Lung (tissue), 12 donors: ENCODE measurements around the gene CEACAM16. TPM values are rescaled to one million over a fixed set of nuclear protein-coding genes. Genes with fewer than 3 reads are reported as not detected.
A peak's percentile ranks its signal among the peaks of the same experiment; 100 is the strongest.
"Not testable (repeated sequence)": the region's sequence is repeated elsewhere in the genome, so short reads cannot be mapped to it uniquely, and the experiment has no call there.

Experiments
- ATAC-seq: fragments of 200-7000 bp; cut with Tn5 transposase; one replicate; pipeline ENCODE4 v1.9.1; 2020; ENCODE audit warnings: moderate number of reproducible peaks; ENCODE audit not compliant: insufficient read depth, low FRiP score
- DNase-seq, 3 donors: peaks; one replicate each; pipeline ENCODE4 v3.0.0-alpha.2; 2013 to 2017
- H3K27ac ChIP-seq, 2 donors: one replicate each; pipeline ENCODE4 v1.5.1; 2013; ENCODE audit warnings: mild to moderate bottlenecking in 2 of 2, moderate library complexity in 2 of 2, control low read depth in 1 of 2, inconsistent platforms in 1 of 2, low read depth in 1 of 2, low read length in 1 of 2
- H3K27me3 ChIP-seq, 3 donors: one replicate each; pipeline ENCODE4 v1.5.1; 2013; ENCODE audit warnings: low read length in 2 of 3; ENCODE audit not compliant: control insufficient read depth in 3 of 3, insufficient read depth in 3 of 3
- H3K36me3 ChIP-seq, 4 donors: one replicate each; pipeline ENCODE4 v1.5.1; 2013; ENCODE audit warnings: low read length in 4 of 4, mild to moderate bottlenecking in 1 of 4, moderate library complexity in 1 of 4; ENCODE audit not compliant: control insufficient read depth in 4 of 4, insufficient read depth in 4 of 4
- H3K4me1 ChIP-seq, 5 donors: one replicate each; pipeline ENCODE4 v1.5.1; 2013; ENCODE audit warnings: low read length in 5 of 5, mild to moderate bottlenecking in 2 of 5, moderate library complexity in 1 of 5; ENCODE audit not compliant: control insufficient read depth in 5 of 5, insufficient read depth in 5 of 5
- H3K4me3 ChIP-seq: one replicate; pipeline ENCODE4 v1.5.1; 2013; ENCODE audit warnings: mild to moderate bottlenecking, control low read depth, moderate library complexity
- H3K9ac ChIP-seq, 2 donors: one replicate each; pipeline ENCODE4 v1.5.1; 2013; ENCODE audit warnings: low read length in 2 of 2, control low read depth in 1 of 2; ENCODE audit not compliant: insufficient read depth in 1 of 2
- H3K9me3 ChIP-seq, 4 donors: one replicate each; pipeline ENCODE4 v1.5.1; 2013; ENCODE audit warnings: low read length in 3 of 4, mild to moderate bottlenecking in 1 of 4, moderate library complexity in 1 of 4; ENCODE audit not compliant: control insufficient read depth in 4 of 4, insufficient read depth in 3 of 4
- WGBS, 2 donors: extraction: QIAGEN DNeasy Blood & Tissue Kit; methylation state at CpG; one replicate each; pipeline ENCODE4 v1.1.7; 2013; 5-methylcytosine and 5-hydroxymethylcytosine counted together
- polyA plus RNA-seq, 2 donors: library from polyadenylated mRNA; stranded (reverse); fragments of 200-250 nt; gene quantifications; one replicate each; pipeline ENCODE4 v1.2.1, GENCODE V29; 2013
- total RNA-seq, 2 donors: library from RNA; depleted of rRNA in 1 of 2; stranded (reverse); fragments of >200 nt in 1 of 2; gene quantifications; one replicate each; pipeline ENCODE4 v1.2.1, GENCODE V29; 2014 to 2021
- TF ChIP-seq, protein P1 (sequence below): IDR thresholded peaks from 2 replicates; pipeline ENCODE4 v1.5.1; 2012; ENCODE audit warnings: mild to moderate bottlenecking; ENCODE audit errors: control extremely low read depth, extremely low read depth
- donor health status: control.
- donor health status: control.
- donor health status: Bipolar disorder and iron deficiency.
- donor health status: healthy.
- donor health status: DM: yes; HTN: yes; CAD: no.

CEACAM16 gene
- total and polyA plus RNA-seq, 4 donors: 0.26 TPM; not detected in 3

DNA sequence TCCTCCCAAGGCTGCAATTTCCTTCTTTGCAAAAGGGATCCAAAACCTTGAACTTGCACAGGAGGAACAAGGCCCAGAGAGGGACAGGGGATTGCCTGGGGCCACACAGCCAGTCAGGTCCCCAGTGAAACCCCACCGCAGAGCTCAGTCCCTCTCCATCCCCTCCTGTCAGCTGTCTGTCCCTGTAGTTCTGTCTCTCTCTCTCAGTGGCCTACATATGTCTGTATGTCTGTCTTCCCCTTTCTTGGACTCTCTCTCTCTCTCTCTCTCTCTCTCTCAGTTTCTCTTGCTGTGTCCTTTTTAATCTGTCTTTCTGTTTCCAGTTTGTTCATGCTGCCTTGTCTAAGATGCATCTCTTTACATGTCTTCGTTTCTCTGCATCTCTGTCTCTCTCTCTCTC lies 16.1 kb upstream of the CEACAM16 start:
- H3K9ac ChIP-seq: no peak overlapping the region
- H3K36me3 ChIP-seq: peaks cover 0 to 3% (median under 1%) of the 10 kb centered on the region in 4 donors
- DNase-seq (no peak), ATAC-seq (no peak)
- TF ChIP-seq, protein P1, sequence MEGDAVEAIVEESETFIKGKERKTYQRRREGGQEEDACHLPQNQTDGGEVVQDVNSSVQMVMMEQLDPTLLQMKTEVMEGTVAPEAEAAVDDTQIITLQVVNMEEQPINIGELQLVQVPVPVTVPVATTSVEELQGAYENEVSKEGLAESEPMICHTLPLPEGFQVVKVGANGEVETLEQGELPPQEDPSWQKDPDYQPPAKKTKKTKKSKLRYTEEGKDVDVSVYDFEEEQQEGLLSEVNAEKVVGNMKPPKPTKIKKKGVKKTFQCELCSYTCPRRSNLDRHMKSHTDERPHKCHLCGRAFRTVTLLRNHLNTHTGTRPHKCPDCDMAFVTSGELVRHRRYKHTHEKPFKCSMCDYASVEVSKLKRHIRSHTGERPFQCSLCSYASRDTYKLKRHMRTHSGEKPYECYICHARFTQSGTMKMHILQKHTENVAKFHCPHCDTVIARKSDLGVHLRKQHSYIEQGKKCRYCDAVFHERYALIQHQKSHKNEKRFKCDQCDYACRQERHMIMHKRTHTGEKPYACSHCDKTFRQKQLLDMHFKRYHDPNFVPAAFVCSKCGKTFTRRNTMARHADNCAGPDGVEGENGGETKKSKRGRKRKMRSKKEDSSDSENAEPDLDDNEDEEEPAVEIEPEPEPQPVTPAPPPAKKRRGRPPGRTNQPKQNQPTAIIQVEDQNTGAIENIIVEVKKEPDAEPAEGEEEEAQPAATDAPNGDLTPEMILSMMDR: no peak
- no peak overlapping the region for H3K27ac ChIP-seq
- 92 to 100% methylated on average over 2 of the region's 2 CpGs for WGBS, 2 donors
- peaks cover 0 to 14% (median 0%) of the 10 kb centered on the region in 5 donors for H3K4me1 ChIP-seq
- no peak overlapping the region for H3K4me3 ChIP-seq
- H3K9me3 ChIP-seq: no peaks in the 10 kb centered on the region
- no peaks in the 10 kb centered on the region for H3K27me3 ChIP-seq

DNA sequence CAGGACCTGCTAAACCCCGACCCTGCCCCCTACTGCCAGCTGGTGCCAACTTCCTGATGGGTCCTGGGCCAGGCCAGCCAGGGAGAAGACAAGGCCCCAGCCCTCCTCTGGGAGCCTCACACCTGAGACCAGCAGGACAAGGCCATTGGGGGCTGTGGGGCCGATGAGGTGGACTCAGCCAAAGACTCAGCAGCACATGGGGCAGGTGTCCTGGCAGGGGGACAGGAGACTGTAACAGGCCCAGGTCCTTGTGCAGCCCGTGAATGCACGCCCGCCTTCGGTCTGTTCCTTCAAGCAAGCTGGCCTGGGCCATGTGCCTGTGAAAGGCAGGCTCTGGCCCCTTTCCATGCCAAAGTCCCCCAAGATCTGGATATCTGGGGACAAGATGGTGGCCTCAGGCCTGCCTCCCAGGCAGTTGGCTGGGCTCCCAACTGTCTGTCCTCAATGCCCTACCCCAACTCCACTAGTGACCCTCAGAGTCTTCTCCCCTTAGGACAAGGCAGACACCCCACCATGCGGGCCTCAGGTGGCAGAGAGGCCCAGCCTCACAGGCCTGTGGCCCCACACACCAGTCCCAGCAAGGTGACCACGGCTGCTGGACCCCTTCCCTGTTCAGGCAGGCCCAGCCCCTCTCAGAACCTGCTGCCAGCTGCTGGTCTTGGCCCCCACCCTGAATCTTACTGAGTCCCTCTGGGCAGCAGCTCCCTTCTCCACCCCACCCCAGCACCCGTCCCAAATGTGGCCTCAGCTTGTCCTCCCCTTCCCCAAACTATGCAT lies 15.3 kb upstream of the CEACAM16 start:
- peaks cover 0 to 3% (median under 1%) of the 10 kb centered on the region in 4 donors for H3K36me3 ChIP-seq
- no peak for DNase-seq
- H3K27me3 ChIP-seq: no peaks in the 10 kb centered on the region
- no peak overlapping the region for H3K9ac ChIP-seq
- H3K4me3 ChIP-seq: no peak overlapping the region
- 75 to 87% methylated on average over 8 to 9 of the region's 9 CpGs for WGBS, 2 donors
- peak overlapping the region in 1 of 2 donors; percentile 61 for H3K27ac ChIP-seq
- H3K4me1 ChIP-seq: peaks cover 0 to 14% (median 0%) of the 10 kb centered on the region in 5 donors
- ATAC-seq: no peak
- TF ChIP-seq, protein P1: no peak
- H3K9me3 ChIP-seq: no peaks in the 10 kb centered on the region

DNA sequence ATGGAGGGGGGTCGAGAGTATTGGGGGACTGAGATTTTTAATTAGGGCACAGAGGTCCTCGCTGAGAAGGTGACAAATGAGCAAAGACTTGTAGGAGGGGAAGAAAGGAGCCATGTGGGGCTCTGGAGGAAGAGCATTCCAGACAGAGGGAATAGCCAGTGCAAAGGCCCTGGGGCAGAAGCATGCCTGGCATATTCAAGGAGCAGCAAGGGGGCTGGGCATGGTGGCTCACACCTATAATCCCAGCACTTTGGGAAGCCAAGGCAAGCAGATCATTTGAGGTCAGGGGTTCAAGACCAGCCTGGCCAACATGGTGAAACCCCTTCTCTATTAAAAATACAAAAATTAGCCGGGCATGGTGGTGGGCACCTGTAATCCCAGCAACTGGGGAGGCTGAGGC lies 14.6 kb upstream of the CEACAM16 start:
- not testable (repeated sequence) for DNase-seq, H3K9ac ChIP-seq, H3K9me3 ChIP-seq, H3K4me3 ChIP-seq, H3K27me3 ChIP-seq, H3K36me3 ChIP-seq, ATAC-seq
- H3K27ac ChIP-seq: peak overlapping the region; percentile 38 to 84
- 81 to 93% methylated on average over 3 of the region's 3 CpGs for WGBS, 2 donors
- H3K4me1 ChIP-seq: peaks cover 0 to 18% (median 0%) of the 10 kb centered on the region in 5 donors
